K562 (cell line): ENCODE measurements around the gene METRN. TPM values are rescaled to one million over a fixed set of nuclear protein-coding genes. Genes with fewer than 3 reads are reported as not detected.
A peak's percentile ranks its signal among the peaks of the same experiment; 100 is the strongest.

Experiments
- ESRRB ChIP-seq: fragments of 250-450 bp; sonication (Bioruptor Pico); IDR thresholded peaks from 2 replicates; pipeline ENCODE4 v1.5.0; 2020; ENCODE audit warnings: mild to moderate bottlenecking, moderate library complexity, borderline replicate concordance
- KLF1 ChIP-seq: fragments of 450-650 bp; IDR thresholded peaks from 2 replicates; pipeline ENCODE4 v1.6.1; 2016; ENCODE audit warnings: missing genetic modification characterization, missing compliant biosample characterization
- NR2C2 ChIP-seq, 2 experiments: fragments of 200-800 bp in 1 of 2; sonication (Bioruptor generic) in 1 of 2; sonication (generic) in 1 of 2; formaldehyde crosslinking in 1 of 2; IDR thresholded peaks; 2 replicates each; pipeline versions ENCODE4 v1.6.1 to v1.8.0; 2016 to 2022; ENCODE audit warnings: mild to moderate bottlenecking in 1 of 2, missing compliant biosample characterization in 1 of 2, missing genetic modification characterization in 1 of 2, missing genetic modification reagents in 1 of 2
- PHF20 ChIP-seq: fragments of 450-650 bp; IDR thresholded peaks from 2 replicates; pipeline ENCODE4 v1.6.1; 2018; ENCODE audit not compliant: partially characterized antibody
- RBBP5 ChIP-seq: fragments of 200-600 bp; sonication (generic); IDR thresholded peaks from 2 replicates; pipeline ENCODE4 v1.6.1; 2012; ENCODE audit warnings: borderline replicate concordance, mild to moderate bottlenecking, low read length, control low read depth, inconsistent platforms; ENCODE audit not compliant: insufficient read depth, poor library complexity, severe bottlenecking
- RHOXF2B ChIP-seq: fragments of 250-450 bp; sonication (Bioruptor Pico); conservative IDR thresholded peaks from 2 replicates; pipeline ENCODE4 v1.5.1; 2021
- ZFX ChIP-seq: sonication (generic); formaldehyde crosslinking; IDR thresholded peaks from 2 replicates; pipeline ENCODE4 v1.8.0; 2022; ENCODE audit warnings: mild to moderate bottlenecking, missing genetic modification reagents, moderate library complexity
- polyA plus RNA-seq, 8 experiments: library from polyadenylated mRNA; depleted of rRNA in 4 of 8; stranded (reverse) in 5 of 8; unstranded in 3 of 8; fragments of >200 nt; fragmentation: Nextera tagmentation in 2 of 8; fragmentation: Illumina TruSeq in 1 of 8; extraction: Ambion mirVana in 2 of 8; extraction: Trizol in 1 of 8; gene quantifications; 2 replicates each; pipeline versions ENCODE4 v1.2.1 to v1.2.3, GENCODE V29; 2011 to 2014; ENCODE audit warnings: inconsistent platforms in 1 of 8, missing spikeins in 1 of 8
- total RNA-seq, 7 experiments: library from RNA; depleted of rRNA in 6 of 7; stranded (reverse); fragments of >200 nt in 6 of 7; fragmentation: Illumina TruSeq in 2 of 7; extraction: Trizol in 2 of 7; gene quantifications; 2 replicates each; pipeline versions ENCODE4 v1.2.1 to v1.2.3, GENCODE V29; 2011 to 2021; ENCODE audit warnings: low replicate concordance in 1 of 7
- TF ChIP-seq, protein P1 (sequence below): fragments of 450-650 bp; IDR thresholded peaks from 2 replicates; pipeline ENCODE4 v1.6.1; 2016; ENCODE audit warnings: mild to moderate bottlenecking
- TF ChIP-seq, protein P2 (sequence below), 3 experiments: fragments of 200-800 bp in 1 of 3; fragments of 250-450 bp in 1 of 3; fragments of 450-650 bp in 1 of 3; sonication (Bioruptor Pico) in 1 of 3; sonication (Bioruptor generic) in 1 of 3; formaldehyde crosslinking in 1 of 3; IDR thresholded peaks; 2 replicates each; pipeline versions ENCODE4 v1.6.1 to v1.8.0; 2016 to 2022; ENCODE audit warnings: mild to moderate bottlenecking in 2 of 3, missing genetic modification characterization in 2 of 3, missing compliant biosample characterization in 1 of 3, moderate library complexity in 1 of 3
- TF ChIP-seq, protein P3 (sequence below): sonication (generic); formaldehyde crosslinking; IDR thresholded peaks from 2 replicates; pipeline ENCODE4 v1.9.0; 2022; ENCODE audit warnings: mild to moderate bottlenecking, missing genetic modification reagents
- TF ChIP-seq, protein P4 (sequence below), 2 experiments: IDR thresholded peaks; 2 replicates each; pipeline ENCODE4 v1.6.1; 2012; ENCODE audit warnings: improper control_type of control experiment in 2 of 2, low read depth in 2 of 2, low read length in 2 of 2, borderline replicate concordance in 1 of 2

Gene METRN
- total and polyA plus RNA-seq, 9 of the 15 experiments (the other 6 are each of a cell fraction or from before 2014, with no cell fraction given): 0.20 to 89.8 (median 15.4) TPM

DNA sequence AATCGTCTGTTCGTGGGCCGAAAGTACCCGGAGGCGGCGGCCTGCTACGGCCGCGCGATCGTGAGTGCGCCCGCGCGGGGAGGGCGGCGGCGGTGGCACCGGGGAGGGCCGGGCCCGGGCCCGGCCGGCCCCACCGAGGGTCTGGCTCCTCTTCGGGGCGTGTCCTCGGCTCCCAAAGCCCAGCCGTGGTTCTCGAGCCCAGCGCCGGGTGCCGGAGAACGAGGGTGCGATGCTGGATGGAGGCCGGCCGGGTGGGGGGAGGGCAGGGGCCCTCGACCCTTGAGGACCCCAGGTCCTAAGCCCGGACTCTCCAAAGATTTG is 34.3 kb upstream of the METRN start (continued):
- TF ChIP-seq, protein P1, sequence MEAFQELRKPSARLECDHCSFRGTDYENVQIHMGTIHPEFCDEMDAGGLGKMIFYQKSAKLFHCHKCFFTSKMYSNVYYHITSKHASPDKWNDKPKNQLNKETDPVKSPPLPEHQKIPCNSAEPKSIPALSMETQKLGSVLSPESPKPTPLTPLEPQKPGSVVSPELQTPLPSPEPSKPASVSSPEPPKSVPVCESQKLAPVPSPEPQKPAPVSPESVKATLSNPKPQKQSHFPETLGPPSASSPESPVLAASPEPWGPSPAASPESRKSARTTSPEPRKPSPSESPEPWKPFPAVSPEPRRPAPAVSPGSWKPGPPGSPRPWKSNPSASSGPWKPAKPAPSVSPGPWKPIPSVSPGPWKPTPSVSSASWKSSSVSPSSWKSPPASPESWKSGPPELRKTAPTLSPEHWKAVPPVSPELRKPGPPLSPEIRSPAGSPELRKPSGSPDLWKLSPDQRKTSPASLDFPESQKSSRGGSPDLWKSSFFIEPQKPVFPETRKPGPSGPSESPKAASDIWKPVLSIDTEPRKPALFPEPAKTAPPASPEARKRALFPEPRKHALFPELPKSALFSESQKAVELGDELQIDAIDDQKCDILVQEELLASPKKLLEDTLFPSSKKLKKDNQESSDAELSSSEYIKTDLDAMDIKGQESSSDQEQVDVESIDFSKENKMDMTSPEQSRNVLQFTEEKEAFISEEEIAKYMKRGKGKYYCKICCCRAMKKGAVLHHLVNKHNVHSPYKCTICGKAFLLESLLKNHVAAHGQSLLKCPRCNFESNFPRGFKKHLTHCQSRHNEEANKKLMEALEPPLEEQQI: no peak
- TF ChIP-seq ZFX (CRISPR knock-in tag) (0 out of 2 replicates have a peak, but pooled peaks have one; percentile 6), RBBP5 (peak; percentile 9), NR2C2 (CRISPR knock-in tag; IDR thresholded peaks at IDR 0.05) (no peak), NR2C2 (tag; IDR thresholded peaks at IDR 0.05) (peak; percentile 9; the same call in 1 of the 2 replicates), PHF20 (no peak), ESRRB (CRISPR knock-in tag) (no peak), RHOXF2B (CRISPR knock-in tag) (no peak), KLF1 (0 out of 2 replicates have a peak, but pooled peaks have one; percentile 3)
- TF ChIP-seq, protein P2, sequence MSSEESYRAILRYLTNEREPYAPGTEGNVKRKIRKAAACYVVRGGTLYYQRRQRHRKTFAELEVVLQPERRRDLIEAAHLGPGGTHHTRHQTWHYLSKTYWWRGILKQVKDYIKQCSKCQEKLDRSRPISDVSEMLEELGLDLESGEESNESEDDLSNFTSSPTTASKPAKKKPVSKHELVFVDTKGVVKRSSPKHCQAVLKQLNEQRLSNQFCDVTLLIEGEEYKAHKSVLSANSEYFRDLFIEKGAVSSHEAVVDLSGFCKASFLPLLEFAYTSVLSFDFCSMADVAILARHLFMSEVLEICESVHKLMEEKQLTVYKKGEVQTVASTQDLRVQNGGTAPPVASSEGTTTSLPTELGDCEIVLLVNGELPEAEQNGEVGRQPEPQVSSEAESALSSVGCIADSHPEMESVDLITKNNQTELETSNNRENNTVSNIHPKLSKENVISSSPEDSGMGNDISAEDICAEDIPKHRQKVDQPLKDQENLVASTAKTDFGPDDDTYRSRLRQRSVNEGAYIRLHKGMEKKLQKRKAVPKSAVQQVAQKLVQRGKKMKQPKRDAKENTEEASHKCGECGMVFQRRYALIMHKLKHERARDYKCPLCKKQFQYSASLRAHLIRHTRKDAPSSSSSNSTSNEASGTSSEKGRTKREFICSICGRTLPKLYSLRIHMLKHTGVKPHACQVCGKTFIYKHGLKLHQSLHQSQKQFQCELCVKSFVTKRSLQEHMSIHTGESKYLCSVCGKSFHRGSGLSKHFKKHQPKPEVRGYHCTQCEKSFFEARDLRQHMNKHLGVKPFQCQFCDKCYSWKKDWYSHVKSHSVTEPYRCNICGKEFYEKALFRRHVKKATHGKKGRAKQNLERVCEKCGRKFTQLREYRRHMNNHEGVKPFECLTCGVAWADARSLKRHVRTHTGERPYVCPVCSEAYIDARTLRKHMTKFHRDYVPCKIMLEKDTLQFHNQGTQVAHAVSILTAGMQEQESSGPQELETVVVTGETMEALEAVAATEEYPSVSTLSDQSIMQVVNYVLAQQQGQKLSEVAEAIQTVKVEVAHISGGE (CRISPR knock-in tag; IDR thresholded peaks at IDR 0.05): peak in 1 of 3 experiments; percentile 6; a peak in 1 of 6 replicates
- TF ChIP-seq, protein P3, sequence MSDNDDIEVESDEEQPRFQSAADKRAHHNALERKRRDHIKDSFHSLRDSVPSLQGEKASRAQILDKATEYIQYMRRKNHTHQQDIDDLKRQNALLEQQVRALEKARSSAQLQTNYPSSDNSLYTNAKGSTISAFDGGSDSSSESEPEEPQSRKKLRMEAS: no peak
- TF ChIP-seq, protein P4, sequence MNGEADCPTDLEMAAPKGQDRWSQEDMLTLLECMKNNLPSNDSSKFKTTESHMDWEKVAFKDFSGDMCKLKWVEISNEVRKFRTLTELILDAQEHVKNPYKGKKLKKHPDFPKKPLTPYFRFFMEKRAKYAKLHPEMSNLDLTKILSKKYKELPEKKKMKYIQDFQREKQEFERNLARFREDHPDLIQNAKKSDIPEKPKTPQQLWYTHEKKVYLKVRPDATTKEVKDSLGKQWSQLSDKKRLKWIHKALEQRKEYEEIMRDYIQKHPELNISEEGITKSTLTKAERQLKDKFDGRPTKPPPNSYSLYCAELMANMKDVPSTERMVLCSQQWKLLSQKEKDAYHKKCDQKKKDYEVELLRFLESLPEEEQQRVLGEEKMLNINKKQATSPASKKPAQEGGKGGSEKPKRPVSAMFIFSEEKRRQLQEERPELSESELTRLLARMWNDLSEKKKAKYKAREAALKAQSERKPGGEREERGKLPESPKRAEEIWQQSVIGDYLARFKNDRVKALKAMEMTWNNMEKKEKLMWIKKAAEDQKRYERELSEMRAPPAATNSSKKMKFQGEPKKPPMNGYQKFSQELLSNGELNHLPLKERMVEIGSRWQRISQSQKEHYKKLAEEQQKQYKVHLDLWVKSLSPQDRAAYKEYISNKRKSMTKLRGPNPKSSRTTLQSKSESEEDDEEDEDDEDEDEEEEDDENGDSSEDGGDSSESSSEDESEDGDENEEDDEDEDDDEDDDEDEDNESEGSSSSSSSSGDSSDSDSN (IDR thresholded peaks at IDR 0.05; ENCODE audit: borderline replicate concordance in 1 of 2, low read depth in 2 of 2, low read length in 2 of 2): 0 out of 4 replicates have a peak, but pooled peaks of 1 of the 2 experiments have one; percentile 27
- TF ChIP-seq, all 486 proteins: peak for 11
